CD4-positive, alpha-beta T cell treated with Interferon alpha-2 for 1 hour (primary cell): ENCODE results near the gene PKP2.

Experiments
- DNase-seq, 2 donors: peaks; one replicate each; pipeline ENCODE4 v3.0.0-alpha.2; 2020 to 2022

The PKP2 gene

GRCh38 chr12:32743264-32743663 lies 153.3 kb downstream of the PKP2 start:
- DNase-seq: no peak

GRCh38 chr12:32742133-32742532 lies 154.4 kb downstream of the PKP2 start:
- no peak for DNase-seq
